ENCODE data around the gene ACHE.

Gene ACHE

DNA sequence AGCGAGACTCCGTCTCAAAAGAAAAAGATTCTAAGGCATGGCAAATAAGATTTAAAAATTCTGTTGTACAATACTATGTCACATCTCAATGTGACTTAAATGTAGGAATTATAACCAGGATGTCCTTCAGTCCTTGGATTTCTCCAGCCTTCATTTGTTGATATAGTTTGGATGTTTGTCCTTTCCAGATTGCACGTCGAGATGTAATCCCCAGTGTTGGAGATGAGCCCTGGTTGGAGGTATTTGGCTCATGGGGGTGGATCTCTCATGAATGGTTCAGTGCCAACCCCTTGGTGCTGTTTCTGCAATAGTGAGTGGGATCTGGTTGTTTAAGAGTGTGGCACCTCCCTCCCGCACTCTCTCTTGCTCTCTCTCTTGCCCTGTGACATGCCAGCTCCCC is 12.8 kb upstream of the ACHE start:
- TF ChIP-seq ZNF274 (IDR thresholded peaks at IDR 0.05; ENCODE audit: low read depth, low read length): no peak
- no peak overlapping the region for H3K4me3 ChIP-seq (ENCODE audit: low read length)

DNA sequence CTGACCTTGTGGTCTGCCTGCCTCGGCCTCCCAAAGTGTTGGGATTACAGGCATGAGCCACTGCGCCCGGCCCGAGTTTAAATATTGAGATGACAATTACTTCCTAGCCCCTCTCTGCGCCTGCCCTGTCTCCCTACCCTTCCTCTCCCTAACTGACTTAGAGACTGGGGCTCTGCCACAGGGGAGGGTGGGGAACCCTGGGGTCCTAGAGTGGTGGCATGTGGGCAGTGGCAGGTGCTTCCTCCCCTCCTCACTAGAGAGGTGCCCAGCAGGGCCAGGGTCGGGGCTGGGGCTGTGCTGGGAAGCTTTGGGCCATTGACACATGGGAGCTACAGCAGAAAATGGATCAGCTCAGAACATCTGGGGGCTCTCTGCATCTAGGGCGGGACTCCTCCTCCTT is 7.0 kb upstream of the ACHE start:
- TF ChIP-seq ZNF274 (IDR thresholded peaks at IDR 0.05; ENCODE audit: low read depth, low read length): no peak
- no peak overlapping the region for H3K4me3 ChIP-seq (ENCODE audit: low read length)

DNA sequence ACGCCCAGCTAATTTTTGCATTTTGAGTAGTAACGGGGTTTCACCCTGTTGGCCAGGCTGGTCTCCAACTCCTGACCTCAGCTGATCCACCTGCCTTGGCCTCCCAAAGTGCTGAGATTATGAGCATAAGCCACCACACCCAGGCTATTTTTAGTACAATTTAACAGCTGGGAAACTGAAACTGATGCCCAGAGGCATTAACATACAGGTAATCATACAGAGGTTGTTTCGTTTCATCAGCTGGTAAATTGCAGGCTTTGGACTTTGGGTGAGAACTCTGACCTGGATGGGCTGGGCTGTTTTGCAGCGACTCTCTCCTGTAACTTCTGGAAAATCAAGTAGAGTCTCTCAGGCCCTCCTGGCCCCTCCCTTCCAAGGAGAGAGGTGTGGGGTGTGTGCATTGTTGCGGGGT is 6.2 kb upstream of the ACHE start:
- no peak for TF ChIP-seq ZNF274 (IDR thresholded peaks at IDR 0.05; ENCODE audit: low read depth, low read length)
- H3K4me3 ChIP-seq (ENCODE audit: low read length): no peak overlapping the region

DNA sequence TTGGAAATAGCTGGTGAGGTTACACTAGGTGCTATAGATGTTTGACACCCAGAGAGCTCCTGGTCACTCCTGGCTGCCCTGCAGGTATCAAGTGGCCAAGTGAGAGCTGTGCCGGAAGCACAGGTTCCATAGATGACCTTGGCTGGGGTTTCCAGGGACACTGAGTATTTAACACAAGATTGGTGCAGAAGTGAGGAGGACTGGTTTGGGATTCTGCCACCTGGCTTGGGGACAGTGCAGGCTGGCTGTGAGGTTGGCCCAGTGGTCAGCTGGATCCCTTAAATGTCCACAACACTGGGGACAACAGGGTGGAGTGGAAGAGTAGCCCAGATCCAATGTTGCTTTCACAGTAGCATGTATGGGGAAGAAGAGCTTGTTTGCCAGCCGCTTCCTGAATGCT is 5.3 kb upstream of the ACHE start:
- H3K4me3 ChIP-seq (ENCODE audit: low read length): no peak overlapping the region
- no peak for TF ChIP-seq ZNF274 (IDR thresholded peaks at IDR 0.05; ENCODE audit: low read depth, low read length)

DNA sequence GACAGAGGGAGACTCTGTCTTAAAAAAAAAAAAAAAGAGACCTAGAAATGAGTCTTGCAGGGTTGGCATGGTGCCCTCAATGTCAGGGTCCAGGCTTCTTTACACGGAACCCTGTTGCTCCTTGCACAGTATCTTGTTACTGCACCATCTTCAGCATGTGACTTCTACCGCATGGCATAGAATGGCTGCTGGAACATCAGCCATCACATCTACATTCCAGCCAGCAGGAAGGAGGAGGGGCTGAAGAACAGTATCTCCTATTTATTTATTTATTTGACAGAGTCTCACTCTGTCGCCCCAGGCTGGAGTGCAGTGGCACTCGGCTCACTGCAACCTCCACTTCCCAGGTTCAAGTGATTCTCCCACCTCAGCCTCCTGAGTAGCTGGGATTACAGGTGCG is 3.7 kb upstream of the ACHE start:
- no peak overlapping the region for H3K4me3 ChIP-seq (ENCODE audit: low read length)
- no peak for TF ChIP-seq ZNF274 (IDR thresholded peaks at IDR 0.05; ENCODE audit: low read depth, low read length)

DNA sequence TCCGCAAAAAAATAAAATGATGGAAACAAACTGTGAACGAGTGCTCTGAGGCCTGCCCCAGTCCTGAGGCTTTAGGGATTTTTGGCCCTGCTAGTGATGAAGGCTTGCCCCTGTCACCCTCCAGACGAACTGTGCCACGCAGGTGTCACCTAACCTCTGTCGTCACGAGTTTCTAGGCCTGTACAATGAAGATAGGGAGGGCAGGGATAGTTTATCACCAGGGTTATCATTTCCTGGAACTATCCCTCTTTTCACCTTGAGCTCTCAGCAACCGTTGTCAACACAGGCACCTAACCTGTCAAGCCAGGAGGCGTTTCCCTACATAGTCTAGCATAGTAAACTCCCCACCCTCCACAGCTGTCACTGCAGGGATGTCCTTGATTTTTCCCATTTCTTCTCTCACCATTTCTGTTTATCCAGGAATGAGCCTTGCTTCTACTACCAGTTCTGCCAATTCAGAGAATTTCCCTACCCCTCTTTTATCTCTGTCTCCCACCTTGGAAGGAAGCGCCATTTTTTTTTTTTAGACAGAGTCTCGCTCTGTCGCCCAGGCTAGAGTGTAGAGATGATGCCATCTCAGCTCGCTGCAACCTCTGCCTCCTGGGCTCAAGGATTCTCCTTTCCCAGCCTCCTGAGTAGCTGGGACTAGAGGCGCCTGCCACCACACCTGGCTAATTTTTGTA is 2.2 kb upstream of the ACHE start:
- no peak for TF ChIP-seq ZNF274 (IDR thresholded peaks at IDR 0.05; ENCODE audit: low read depth, low read length)
- H3K4me3 ChIP-seq (ENCODE audit: low read length): no peak overlapping the region

DNA sequence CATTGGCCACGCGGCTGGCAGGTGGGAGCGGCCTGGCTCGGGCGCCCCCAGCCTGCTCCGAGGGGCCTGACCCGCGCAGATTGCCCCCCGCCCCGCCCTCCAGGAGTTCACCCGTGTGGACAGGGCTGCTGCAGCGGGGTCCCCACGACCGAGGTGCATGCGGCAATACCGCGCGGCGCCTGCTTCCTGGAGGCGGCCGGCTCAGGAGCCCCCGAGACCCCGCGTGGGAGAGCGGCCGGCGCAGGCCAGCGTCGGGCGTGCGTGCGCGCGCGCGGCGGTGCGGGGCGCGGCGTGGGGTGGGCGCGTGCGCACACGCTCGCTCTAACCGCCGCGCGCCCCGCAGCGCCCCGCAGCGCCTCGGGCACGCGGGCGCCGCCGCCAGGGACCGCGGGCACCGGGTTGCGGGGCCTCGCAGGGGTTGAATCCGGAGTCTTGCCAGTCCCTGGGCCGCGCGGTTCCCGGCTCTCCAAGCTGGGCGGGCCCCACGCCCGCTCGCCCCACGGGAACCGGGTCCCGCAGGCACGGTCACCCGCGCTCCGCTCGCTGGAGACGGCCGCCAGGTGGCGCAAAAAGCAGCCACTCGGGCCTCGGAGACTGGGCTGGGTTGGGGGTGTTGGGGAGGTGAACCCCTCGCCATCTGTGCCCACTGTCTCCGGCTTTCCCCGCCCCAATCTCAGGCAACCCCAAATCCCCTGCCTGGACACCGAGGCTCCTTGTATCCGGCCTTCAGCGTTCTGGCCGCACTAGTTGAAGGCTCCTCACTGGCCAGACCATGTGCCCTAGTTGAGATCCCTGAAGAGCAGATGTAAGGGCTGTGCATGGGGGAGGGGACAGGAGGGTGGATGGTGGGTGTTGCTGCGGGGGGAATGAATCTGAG is 1.3 kb upstream of the ACHE start:
- TF ChIP-seq ZNF274 (IDR thresholded peaks at IDR 0.05; ENCODE audit: low read depth, low read length): no peak
- H3K4me3 ChIP-seq (ENCODE audit: low read length): no peak overlapping the region; the same call in 1 of the 2 replicates

DNA sequence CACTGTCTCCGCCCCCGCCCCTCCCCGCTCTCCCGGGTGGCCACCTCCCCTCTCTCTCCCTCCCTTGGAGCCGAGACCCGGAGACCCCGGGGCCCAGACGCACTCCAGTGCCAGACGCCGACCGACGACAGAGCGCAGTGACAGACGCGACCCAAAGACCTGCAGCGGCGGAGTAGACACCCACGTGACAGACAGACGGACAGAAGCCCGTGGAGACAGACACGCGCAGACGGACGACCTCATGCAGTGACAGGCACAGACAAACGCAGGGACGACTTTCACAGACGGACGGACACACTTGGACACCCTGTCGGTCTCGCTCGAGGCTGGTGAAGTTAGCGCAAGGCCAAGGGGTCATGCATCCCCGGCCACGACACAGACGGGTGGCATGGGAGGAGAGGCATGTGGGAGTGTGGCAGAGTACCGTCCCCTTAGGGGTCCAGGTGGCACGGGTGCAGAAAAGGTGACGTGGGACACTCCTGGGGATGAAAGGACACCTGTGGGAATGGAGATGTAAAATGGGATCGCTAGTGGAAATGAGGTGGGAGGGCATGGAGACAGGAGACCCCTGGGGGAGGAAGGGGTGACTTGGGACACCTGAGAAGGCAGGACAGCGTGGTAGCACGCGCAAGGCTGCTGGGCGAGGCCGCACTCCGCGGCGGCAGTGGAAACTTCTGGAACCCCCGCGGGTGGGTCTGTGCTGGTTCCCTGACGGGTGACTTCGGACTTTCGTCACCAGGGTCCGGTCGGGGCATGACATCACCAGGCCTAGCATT is 456 bp upstream of the ACHE start:
- no peak for TF ChIP-seq ZNF274 (IDR thresholded peaks at IDR 0.05; ENCODE audit: low read depth, low read length)

DNA sequence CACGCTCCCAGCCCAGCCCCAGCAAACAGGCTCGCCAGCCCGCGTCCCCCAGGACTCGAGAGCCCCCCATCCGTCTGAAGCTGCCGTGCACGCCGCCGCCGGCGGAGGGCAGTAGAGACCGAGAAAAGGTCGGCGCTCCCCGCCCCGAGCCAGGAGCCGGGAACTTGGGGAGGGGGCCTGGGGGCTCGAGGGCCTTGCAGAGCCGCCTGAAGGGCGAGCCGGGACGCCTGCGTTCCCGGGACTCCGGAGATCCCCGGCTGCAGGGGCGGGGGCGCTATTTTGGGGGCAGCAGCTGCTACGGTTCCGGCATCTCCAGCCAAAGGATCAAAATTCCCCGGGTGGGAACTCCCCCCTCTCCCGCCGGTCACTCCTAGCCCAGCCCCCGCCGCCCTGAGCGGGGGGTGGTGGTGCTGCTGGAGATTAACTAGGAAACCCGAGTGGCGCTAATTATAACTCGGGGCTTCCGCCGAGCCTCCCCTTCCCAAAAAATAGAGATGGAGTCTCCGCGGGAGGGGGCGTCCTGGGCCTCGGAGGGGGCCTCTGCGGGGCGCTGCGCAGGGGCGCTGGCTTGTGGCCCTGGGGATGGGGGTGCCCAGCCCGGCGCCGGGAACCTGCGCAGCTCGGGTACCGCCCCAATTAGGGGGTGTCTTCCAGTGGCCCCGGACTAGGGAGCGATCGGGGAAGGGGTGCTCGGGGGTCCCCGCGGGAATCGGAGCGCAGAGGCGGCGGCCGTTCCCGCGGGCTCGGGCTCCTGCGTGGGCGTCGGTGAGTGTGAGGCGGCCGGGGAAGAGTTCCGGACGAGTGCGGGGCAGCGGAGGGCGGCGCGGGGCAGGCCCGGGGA is 608 bp downstream of the ACHE start:
- peak overlapping the region; percentile 63 for H3K4me3 ChIP-seq (ENCODE audit: low read length)
- TF ChIP-seq ZNF274 (IDR thresholded peaks at IDR 0.05; ENCODE audit: low read depth, low read length): no peak

More for the DNA sequence above, 456 bp upstream of the ACHE start:
- H3K4me3 ChIP-seq (ENCODE audit: low read length): no peak overlapping the region; the same call in 1 of the 2 replicates

DNA sequence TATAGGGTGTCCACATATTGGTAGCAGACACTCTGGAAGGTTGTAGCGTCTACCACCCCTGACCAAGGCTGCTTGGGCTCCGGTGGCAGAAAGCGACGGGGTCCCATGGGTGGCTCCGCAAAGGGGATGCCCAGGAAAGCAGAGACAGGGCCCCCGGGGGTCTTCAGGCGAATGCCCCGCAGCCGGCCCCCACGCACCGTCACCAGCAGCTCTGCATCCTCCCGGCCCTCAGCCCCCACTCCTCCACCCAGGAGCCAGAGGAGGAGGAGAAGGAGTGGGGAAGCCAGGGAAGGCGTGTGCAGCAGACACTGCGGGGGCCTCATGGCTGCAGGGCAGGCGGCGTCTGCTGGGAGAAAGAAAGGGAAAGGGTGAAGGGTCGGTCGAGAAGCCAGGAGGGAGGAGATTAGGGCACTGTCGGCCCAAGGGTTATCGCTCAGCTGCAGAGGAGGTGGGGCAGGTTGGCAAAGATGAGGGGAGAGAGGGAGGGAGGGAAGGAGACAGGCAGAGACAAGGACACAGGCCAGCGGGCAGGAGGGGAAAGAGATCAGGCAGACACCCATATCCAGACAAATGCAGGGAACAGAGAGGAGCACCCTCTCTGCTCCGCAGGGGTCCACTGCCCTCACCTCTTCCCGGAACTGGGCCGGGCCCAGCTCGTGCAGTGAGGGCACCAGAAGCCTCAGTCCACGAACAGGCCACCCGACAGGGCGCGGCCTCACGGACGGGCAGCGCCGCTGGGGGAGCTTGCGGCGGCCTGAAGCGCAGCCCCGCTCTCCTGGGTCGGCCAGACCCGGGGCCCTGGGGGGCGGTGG is 1.6 kb downstream of the ACHE start:
- H3K4me3 ChIP-seq (ENCODE audit: low read length): peak overlapping the region; percentile 63; the same call in 1 of the 2 replicates

DNA sequence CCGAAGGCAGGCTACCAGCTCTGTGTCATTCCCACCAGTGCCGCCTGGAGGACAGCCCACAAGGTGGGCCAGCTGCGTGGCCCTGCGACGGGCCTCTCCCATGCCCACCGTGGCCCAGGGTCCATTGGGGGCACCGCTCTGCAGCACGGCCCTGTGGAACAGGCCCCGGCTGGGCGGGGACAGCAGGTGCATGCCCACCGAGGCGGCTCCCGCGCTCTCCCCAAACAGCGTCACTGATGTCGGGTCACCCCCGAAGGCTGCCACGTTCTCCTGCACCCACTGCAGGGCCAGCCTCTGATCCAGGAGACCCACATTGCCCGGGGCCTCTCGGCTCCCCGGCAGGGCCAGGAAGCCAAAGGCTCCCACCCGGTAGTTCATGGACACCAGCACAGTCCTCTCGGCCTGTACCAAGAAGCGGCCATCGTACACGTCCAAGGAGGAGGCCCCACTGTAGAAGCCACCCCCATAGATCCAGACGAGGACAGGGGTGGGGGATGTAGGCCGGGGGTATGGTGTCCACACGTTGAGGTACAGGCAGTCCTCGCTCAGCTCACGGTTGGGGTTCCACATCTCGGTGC is 2.3 kb downstream of the ACHE start:
- H3K4me3 ChIP-seq (ENCODE audit: low read length): no peak overlapping the region
- TF ChIP-seq ZNF274 (IDR thresholded peaks at IDR 0.05; ENCODE audit: low read depth, low read length): no peak

More for the DNA sequence above, 1.6 kb downstream of the ACHE start:
- no peak for TF ChIP-seq ZNF274 (IDR thresholded peaks at IDR 0.05; ENCODE audit: low read depth, low read length)
